HG02588 (cell line): ENCODE results near the gene RTN4R.
"Not testable (repeated sequence)": the region's sequence is repeated elsewhere in the genome, so short reads cannot be mapped to it uniquely, and the experiment has no call there.

Experiments used
- ATAC-seq: cut with Tn5 transposase; IDR thresholded peaks from one replicate; pipeline ENCODE4 v1.9.1; 2021; ENCODE audit warnings: mild to moderate bottlenecking, moderate library complexity; ENCODE audit not compliant: unreplicated experiment

RTN4R gene

GRCh38 chr22:20305894-20306645 lies 38.0 kb upstream of the RTN4R start:
- no peak for ATAC-seq

DNA sequence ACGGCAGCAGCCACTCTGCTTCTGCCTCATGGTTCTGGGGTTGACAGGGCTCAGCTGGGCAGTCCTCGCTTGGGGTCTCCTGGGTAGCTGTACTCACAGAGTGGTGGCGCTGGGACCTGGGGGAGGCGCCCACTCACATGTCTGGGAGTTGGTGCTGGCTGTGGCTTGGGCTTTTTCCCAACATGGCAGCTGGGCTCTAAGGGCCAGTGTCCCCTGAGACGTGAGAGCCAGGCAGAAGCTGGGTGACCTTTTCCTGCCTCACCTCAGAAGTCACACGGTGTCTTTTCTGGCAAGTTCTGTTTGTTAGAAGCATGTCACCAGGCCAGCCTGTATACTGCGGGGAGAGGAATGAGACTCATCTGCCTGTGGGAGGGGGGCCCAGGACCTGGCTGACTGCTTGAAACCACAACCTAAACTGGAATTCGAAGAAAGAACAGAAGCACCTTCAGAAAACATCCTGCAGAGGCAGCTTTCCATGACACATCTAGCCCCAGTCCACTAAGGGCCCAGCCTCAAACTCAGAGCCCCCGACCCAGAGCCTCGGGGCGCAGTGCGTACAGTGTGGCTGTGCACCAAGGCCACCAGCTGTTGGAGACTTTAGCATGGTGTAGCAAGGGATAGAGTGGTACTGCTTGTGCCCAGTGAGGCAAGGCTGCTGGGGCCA lies 37.2 kb upstream of the RTN4R start:
- not testable (repeated sequence) for ATAC-seq

- no peak for ATAC-seq
Measured at GRCh38 chr22:20304646-20305045, 36.5 kb upstream of the RTN4R start.

DNA sequence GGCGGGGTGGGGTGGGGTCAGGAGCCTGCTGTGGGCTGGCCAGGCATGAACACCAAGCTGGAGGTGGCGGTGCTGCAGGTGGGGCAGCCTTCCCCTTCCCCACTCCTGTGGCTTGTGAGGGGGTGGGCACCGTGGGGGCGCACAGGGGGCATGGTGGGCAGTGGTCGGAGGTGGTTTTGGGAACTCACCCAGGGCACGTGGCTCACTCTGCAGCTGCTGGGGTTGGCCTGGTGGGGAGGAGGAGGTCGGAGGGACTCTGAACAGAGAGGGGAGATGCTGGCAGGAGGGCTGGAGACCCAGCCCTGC lies 35.1 kb upstream of the RTN4R start:
- ATAC-seq: not testable (repeated sequence)

- no peak for ATAC-seq
Measured at GRCh38 chr22:20302438-20303228, 34.5 kb upstream of the RTN4R start.

- ATAC-seq: no peak
Measured at GRCh38 chr22:20299746-20300136, 31.6 kb upstream of the RTN4R start.

GRCh38 chr22:20298803-20299745 lies 31.0 kb upstream of the RTN4R start:
- ATAC-seq: peak; percentile 53

DNA sequence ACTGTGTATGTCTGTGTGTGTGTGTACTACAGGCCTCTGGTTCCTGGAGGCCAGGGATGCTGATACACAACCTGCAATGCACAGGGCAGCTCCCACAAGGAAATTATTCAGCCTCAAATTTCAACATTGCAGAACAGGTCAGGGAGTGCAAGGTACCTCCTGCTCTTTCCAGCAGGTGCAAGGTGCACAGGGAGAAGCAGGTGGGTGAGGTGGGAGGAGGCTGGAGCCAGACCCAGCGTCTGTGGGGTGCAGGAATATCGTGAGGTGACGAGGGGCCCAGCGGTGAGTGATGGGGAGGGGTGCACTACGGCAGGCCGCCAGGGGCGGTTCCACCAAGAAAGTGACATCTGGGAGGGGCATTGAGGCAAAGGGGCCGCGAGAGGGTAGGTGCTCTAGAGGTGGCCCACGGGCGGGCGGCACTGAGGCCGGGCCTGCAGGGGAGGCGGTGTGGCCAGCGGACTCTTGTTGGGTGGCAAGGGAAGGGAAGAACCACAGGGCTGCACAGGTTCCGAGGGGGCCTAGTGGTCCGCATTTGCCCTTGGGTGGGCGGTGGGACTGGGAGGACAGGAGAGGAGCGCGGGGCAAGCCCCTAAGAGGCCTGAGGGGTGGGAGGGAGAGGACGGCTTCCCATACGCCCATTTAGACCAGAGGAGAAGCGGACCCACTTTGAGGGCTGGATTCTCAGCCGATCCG lies 30.1 kb upstream of the RTN4R start:
- ATAC-seq: no peak

DNA sequence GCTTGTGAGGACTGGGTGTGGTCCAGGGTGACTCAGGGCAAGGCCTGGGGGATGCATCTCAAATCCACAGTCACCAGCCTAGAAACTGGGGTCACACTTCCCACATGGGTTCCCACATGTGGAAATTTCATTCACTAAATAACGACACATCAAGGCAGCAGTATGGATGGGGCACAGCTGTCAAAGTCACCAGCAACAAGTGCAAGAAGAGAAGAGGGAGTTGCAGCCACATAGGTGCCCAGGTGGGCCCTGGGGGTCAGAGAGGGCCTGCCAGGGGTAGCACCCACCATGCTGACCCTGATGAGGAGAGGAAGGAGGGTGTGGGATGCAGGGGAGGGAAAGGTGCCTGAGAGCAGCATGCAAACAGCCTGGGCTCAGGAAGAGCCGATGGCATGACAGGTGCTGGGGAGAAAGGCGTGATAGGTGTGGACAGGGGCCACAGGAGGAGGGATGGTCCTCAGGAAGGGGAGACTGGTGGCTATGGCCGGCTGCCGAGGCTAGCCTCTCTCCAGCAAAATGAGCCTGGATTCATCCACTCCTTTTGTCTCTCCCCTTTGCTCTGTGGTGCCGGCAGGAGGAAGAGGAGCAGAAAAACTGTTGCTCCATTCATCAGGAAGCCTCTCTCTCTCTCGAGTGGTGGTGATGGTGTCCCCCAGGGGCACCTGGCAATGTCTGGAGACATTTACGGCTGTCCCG lies 29.4 kb upstream of the RTN4R start:
- no peak for ATAC-seq

GRCh38 chr22:20296598-20296997 lies 28.5 kb upstream of the RTN4R start:
- ATAC-seq: no peak

DNA sequence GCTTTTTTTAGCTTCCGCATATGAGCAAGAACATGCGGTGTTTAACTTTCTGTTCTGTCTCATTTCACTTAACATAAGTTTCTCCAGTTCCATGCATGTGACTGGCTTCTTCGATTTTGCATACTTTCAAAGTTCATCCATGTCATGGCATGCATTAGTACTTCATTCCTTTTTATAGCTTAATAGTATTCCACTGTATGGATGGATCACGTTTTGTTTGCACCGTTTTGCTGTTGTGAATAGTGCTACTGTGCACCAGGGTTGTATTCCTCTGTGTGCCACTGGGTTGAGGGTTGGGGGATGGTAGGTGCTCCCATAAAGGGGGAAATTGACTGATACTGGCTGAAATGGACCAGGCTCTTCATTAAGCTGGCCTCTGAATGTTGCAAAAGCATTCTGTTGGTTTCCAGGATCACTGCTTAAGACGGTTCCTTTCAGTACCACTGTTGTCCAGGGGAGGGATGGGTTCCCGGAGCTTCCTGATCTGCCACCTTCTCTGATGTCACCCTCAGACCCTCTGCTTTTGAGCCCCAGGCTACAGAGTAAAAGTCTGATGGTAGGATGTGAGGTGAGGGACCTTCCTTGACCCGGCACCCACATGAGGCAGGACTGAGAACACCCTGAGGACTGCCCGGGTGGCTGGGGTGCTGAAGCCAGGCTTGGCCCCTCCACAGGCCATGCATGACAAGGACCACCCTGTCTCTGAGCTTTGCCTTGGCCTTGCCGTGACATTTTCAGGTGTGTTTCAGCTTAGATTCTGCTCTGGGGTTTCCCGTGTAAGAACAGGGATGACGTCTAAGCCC lies 27.3 kb upstream of the RTN4R start:
- no peak for ATAC-seq

- ATAC-seq: no peak
Measured at GRCh38 chr22:20292673-20293232, 24.6 kb upstream of the RTN4R start.

- ATAC-seq: no peak
Measured at GRCh38 chr22:20292108-20292507, 24.0 kb upstream of the RTN4R start.

DNA sequence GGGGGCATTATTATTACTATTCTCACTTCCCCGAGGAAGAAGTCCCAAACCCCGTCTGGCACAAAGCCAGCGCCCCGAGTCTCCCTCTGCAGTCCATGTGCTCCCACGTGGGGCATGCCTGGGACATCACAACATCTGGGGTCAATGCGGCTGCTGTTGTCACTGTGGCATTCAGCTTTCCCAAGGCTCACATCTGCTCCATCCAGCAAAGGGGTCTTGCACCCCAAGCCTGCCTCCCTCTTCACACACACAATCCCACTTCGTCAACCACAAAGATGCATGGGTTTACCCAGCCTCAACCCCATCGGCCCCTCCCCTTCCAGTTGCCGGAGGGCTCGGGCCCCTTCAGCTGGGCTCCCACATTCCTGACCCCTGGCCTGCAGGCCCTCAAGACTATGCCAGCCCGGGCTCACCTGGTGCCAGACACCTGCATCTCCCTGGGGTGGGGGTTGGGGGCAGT lies 23.5 kb upstream of the RTN4R start:
- no peak for ATAC-seq

DNA sequence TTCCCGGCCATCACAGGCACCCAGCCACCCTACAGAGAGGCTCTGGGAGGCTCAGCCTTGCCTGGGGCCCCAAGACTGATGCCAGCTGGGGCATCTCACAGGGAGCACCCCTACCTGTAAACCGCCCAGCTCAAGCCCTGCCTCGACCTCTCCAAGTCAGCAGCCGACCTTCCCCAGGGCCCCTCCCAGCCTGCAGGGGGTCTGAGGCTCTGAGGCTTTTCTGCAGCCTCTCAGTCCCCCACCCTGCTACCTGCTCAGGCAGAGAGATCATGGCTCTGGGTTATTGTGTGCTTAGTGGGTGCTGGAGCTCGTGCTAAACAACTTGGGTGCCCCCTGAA lies 23.1 kb upstream of the RTN4R start:
- ATAC-seq: no peak

DNA sequence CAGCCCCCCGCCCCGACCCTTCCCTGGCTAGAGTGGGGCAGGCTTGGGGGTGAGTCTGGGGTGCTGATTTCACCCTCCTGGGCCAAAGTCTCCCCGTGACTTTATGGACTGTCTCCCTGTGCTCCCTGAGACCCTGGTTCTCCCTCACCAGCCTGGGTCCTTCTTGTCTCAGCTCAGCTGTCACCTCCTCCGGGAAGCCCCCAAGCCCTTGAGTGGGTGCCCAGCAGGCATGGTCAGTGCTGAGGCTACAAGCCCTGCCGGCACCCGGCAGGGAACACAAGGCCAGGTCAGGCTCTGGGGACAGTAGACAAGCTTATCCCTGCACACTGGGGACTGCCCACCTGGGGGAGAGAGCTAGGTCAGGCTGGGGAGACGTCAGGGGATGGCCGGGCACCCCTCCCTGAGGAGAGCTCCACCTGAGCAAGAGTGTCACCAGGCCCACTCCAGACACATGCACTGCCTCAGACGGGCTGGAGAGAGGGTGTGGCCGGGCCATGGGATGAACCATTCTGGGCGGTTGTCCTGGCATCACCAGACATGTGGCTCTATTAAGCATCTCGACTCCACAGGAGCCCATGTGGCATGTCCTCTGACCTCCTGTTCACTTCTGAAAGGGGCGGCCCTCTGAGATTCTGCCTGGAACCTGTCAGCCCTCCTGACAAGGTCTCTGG lies 22.6 kb upstream of the RTN4R start:
- ATAC-seq: no peak

DNA sequence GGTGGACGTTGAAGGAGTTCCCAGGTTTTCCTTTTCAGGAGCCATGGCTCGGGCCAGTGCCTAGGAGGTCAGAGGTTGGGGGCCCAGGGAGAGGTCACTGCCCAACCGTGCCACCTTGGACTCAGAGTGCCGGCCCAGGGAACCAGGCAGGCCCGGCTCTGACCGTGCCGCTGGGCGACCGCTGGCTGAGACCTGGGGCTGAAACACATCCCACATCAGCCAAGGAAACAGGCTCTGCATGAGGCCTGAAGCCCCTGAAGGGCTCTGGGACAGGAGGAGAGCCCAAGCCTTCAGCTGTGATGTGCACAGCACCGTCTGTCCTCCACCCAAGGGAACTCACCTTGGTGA lies 21.9 kb upstream of the RTN4R start:
- ATAC-seq: no peak
